Stimulated activated CD4-positive, alpha-beta T cell treated with anti-CD3 and anti-CD28 coated beads, Interleukin-2, amount 100 ng/mL, for 48 hours (primary cell): ENCODE data around the gene XYLT2.

ENCODE experiments used
- DNase-seq, 2 donors: peaks; one replicate each; pipeline ENCODE4 v3.0.0-alpha.2; 2020

The XYLT2 gene

DNA sequence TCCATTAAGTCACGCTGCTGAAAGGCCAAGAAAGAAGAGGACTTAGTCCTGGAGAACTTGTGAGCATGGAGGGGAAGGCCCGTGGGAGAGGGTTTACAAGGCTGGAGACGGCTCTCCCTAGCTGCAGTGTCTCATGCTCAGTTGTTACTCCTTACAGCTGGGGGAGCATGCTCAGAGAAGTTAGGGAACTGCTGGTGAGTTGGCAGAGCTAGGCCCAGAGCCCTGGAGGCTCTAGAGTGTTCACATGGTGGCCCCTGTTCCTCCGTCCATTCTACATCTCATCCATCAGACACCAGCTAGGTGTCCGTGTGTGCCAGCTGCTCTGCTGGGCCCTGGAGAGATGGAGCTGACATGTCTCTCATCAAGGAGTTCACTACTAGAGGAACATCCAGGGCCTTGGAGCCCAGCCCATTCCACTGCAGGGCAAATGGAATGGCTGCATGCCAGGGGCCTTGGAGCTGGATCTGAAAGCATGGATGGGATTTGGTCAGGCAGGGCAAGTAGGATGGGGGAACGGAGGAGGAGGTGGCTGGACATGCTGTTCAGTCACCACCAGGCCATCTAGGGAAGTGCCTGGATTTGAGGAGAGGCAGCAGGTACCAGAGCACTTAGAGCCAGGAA, 6.3 kb downstream of the XYLT2 start:
- DNase-seq = no peak

DNA sequence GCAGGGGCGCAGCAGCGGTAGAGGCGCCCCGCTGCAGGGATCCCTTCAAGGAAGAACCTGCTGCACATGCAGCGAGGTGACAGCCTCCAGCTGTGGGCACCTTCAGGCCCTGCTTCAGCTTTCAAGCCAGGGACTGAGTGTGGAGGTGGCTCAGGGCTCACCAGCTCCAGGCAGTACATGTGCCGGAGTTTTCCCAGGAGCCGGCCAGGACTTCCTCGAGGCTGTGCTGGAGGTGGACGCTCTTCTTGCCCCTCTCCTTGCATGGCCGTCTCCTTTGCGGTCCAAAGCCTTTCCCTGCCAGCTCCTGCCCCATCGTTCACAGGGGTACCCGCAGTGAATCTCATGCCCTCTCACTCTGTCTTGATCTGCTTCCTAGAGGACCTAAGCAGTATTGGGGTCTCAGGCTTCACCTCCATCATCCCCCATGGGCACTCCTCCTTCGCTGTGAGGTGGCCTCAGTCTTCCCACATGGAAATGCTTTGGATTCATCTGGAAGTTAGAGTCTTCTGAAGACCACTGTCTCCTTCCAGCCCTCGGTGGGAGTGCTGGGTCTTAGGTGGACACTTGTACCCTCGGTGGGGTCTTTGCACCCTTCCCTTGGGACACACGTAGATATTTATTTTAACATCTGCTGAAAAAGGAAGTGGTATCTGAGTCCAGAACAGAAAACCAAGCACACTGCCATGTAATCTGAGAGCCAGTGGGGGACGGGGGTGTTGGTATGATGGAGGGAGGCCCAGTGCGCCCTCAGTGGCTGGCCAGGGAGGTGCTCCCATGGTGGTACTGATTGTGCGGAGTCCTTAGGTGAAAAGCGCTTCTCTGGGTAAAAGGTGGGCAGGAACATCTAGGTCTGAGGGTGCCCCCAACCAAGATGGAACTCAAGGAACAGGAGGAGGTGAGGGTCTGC, 7.0 kb downstream of the XYLT2 start:
- DNase-seq = no peak

GRCh38 chr17:50353600-50354195, 7.8 kb downstream of the XYLT2 start:
- DNase-seq = no peak

- no peak for DNase-seq
These were observed 8.3 kb downstream of the XYLT2 start for GRCh38 chr17:50354198-50354597.

GRCh38 chr17:50354776-50355175, 8.8 kb downstream of the XYLT2 start:
- DNase-seq = no peak

- no peak for DNase-seq
These were observed 9.4 kb downstream of the XYLT2 start for GRCh38 chr17:50355336-50355700.

GRCh38 chr17:50355701-50356341, 9.9 kb downstream of the XYLT2 start:
- DNase-seq = no peak

DNA sequence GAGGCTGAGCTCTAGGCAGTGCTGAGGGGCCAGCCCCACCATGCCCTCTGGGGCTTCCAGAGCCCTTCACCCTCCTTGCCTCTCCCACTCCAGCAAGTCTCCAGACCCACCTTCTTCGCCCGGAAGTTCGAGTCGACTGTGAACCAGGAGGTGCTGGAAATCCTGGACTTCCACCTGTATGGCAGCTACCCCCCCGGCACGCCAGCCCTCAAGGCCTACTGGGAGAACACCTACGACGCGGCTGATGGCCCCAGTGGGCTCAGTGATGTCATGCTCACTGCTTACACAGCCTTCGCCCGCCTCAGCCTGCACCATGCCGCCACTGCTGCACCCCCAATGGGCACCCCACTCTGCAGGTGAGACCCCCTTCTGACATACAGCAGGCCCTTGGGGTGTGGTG, 10.5 kb downstream of the XYLT2 start:
- DNase-seq = no peak

DNA sequence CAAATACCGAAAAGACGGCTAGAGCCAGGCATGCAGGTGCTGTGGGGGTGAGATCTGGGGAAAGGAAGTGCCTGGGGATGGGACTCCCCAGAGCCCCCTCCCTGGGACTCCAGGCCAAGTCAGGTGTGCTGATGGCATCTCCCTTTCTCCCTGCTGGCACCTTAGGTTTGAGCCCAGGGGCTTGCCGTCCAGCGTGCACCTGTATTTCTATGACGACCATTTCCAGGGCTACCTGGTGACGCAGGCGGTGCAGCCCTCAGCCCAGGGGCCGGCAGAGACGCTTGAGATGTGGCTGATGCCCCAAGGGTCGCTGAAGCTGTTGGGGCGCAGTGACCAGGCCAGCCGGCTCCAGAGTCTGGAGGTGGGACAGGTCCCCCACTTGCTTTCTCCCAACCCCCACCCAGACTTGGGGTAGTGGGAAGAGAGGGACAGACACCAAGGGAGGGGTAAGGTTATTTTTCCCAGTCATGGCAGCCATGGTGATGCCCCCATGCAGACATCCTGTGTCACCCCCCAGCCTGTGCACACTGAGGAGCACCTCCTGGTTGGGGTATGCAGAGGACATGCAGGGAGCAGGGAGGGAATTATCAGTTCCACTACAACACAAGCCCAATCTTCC, 11.1 kb downstream of the XYLT2 start:
- no peak for DNase-seq

DNA sequence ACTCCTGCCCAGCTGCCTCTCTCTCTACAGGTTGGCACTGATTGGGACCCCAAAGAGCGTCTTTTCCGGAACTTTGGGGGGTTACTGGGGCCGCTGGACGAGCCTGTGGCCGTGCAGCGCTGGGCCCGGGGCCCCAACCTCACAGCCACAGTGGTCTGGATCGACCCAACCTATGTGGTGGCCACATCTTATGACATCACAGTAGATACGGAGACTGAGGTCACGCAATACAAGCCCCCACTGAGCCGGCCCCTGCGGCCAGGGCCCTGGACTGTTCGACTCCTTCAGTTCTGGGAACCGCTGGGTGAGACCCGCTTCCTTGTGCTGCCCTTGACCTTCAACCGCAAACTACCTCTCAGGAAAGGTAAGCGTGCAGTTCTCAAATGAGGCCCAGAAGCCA, 12.3 kb downstream of the XYLT2 start:
- DNase-seq = no peak

DNA sequence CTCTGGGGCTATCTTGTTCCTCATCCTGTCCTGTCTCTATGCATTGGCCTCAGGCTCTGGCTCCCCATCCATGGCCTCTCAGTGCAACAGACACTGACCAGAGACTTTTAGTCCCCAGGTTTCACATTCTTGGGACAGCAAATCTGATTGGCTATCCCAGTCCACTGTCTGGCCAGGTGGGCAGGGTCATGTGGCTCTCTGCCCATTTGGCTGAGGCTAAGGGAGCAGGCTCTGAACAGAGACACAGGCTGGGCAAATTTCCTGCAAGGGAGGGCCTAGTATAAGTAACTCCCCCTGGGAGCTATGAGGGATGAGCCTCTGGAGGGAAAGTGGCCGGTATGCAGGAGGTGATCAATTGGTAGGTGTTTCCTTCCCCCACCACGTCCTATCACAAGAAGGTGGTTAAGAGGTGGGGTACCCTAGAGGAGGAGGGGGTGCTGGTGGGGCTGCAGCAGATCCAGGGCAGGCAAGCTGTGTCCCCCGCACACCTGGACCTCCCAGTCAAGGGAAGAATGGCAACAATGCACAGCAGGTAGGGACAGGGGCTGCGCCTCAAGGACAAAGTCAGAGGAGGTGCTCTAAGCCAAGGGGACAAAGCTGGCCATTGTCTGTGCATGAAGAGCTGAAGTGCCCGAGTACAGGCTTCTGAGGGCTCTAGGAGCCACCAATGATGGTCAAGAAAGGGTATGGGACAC, 13.2 kb downstream of the XYLT2 start:
- no peak for DNase-seq

DNA sequence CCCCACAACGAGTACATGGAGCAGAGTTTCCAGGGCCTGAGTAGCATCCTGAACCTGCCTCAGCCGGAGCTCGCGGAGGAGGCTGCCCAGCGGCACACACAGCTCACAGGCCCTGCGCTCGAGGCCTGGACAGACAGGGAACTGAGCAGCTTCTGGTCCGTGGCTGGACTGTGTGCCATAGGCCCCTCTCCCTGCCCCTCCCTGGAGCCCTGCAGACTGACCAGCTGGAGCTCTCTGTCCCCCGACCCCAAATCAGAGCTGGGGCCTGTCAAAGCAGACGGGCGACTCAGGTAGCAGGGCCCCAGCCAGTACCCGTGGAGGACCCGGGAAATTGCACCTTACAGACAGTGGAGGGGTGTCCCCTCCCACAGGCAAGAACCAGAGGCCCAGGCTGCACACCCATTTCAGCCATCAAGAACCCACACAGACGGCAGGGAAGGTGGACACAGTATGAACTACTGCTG, 14.1 kb downstream of the XYLT2 start:
- no peak for DNase-seq

- no peak for DNase-seq
These were observed 14.7 kb downstream of the XYLT2 start for GRCh38 chr17:50360486-50361115.

DNA sequence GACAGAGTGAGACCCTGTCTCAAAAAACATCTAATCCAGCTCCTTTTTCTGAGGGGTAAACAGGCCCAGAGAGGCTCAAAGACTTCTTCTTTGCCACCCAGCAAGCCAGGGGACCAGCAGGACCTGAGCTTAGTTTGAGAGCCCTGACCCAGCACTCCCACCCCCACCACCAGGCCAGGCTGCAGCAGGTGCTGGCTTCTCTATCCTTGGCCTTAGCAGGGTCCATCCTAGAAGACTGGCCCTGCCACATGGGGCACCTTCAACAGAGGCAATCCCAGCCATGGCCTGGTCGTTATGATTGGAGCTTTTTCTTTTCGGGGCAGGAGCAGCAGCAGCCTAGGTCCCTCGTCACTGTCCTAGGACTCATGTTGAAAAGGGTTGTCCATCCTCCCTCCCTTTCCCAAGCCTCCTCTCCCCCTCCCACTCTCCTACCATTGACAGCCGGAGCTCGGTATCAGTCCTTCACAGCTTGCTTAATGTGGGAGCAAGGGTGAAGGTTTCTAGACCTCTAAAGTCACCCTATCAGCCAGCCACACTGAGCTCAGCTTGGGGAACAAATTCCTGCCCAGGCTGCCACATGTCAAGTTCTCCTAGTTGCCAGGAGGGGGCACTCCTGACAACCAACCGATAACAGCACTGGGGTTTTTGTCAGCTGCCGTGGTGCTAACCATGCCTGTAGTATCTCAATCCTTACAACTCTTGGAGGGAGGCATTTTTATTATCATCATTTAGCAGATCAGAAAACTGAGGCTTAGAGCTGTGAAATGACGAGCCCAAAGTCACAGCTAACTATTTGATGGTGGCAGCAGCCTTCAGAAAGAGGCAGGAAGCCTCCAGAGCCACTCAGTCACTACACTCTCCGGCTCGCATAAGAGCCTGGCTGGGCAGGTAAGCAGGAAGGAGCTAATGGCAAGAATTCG, 15.9 kb downstream of the XYLT2 start:
- peak; percentile 47 to 52 for DNase-seq

DNA sequence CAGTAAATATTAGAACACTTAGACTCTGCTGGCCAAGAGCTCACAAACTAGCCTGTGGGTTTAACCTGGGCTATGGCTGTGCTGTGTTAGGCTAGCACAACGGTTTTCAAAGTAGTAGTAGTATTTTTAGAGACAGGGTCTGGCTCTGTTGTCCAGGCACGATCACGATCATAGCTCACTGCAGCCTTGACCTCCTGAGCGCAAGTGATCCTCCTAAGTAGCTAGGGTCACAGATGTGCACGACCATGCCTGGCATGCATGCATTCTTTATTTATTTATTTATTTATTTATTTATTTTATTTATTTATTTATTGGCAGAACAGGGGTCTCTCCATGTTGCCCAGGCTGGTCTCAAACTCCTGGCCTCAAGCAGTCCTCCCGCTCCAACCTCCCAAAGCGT, 16.7 kb downstream of the XYLT2 start:
- DNase-seq = no peak

DNA sequence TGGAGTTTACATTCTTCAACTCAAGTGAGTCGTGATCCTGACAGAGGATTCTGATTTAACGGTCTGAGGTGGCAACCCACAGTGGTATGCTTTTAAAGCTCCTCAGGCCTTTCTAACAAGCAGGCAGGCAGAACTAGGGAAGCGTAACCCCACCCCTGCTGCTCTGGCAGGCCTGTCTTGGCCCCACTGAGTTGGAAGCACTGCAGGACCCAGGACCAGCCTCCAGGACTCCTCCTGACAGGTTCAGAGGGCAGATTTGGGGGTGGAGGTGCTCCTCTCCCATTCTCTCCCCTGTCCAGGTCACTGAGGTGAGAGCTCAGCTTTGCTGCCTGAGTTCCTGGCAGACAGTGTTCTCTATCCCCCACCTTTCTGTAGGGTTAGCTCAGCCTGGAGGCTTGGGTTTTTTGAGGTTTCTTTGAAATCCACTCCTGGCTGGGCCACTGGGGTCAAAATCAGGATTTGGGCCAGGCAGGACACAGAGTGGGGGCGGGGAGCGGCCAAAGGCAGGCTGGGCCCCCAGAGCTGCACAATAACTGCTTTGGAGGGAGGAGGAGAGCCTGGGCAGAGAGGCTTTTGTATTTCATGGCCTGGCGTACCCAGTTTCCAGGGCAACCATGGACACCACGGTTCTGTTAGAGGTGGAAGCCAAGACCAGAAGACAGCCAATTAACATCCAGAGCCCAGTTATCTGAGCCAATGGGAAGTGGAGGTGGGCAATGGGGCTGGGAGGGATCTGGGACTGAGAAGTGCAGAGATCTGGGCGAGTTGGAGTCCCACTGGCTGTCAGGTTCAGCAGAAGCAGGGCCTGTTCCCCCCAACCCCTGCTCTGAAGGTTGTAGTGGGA, 17.5 kb downstream of the XYLT2 start:
- DNase-seq = no peak

GRCh38 chr17:50364061-50364458, 18.1 kb downstream of the XYLT2 start:
- DNase-seq = no peak

GRCh38 chr17:50364715-50365114, 18.8 kb downstream of the XYLT2 start:
- DNase-seq = no peak

DNA sequence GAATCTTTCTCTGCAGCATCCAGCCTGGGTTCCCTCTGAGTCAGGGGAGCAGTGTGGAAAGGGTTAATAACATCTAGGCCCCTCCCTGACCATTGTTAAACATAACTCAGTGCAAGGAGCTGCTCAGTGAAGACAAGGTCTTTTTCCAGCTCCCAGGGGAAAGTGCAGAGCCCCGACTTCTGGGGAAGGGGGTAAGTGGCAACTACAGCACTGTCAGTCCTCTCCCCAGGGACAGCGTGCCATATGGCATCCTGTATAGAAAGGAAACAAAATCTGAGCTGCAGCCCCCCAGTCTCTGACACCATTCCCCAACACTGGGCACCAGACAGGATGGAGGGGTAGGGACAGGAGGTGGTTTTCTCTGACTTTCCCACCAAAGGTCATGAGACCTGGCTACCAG, 19.2 kb downstream of the XYLT2 start:
- no peak for DNase-seq
